HG03103 (cell line): ENCODE data around the gene RIMS4.

ENCODE experiments used
- ATAC-seq: cut with Tn5 transposase; IDR thresholded peaks from one replicate; pipeline ENCODE4 v1.9.1; 2021; ENCODE audit warnings: low read depth; ENCODE audit not compliant: unreplicated experiment

Gene RIMS4

GRCh38 chr20:44705364-44706094 lies 104.8 kb downstream of the RIMS4 start:
- no peak for ATAC-seq

GRCh38 chr20:44704551-44704971 lies 105.8 kb downstream of the RIMS4 start:
- ATAC-seq = no peak

- no peak for ATAC-seq
Measured at GRCh38 chr20:44703956-44704488, 106.3 kb downstream of the RIMS4 start.

GRCh38 chr20:44703183-44703925 lies 107.0 kb downstream of the RIMS4 start:
- ATAC-seq = no peak

GRCh38 chr20:44702776-44703175 lies 107.6 kb downstream of the RIMS4 start:
- ATAC-seq = no peak

GRCh38 chr20:44701858-44702256 lies 108.5 kb downstream of the RIMS4 start:
- ATAC-seq = no peak
